SU-DHL-6 (cell line): ENCODE measurements around the gene HECTD4.

ENCODE experiments used
- H2AFZ ChIP-seq: fragments of 200-600 bp; sonication (generic); 2 replicates; pipeline ENCODE4 v1.6.1; 2014; ENCODE audit warnings: low read depth, mild to moderate bottlenecking, moderate library complexity, mixed read lengths, antibody characterized with exemption, low read length; ENCODE audit not compliant: severe bottlenecking
- H3F3A ChIP-seq: fragments of 200-600 bp; shearing (Covaris generic); 2 replicates; pipeline ENCODE4 v1.6.0; 2016; ENCODE audit warnings: antibody characterized with exemption, mild to moderate bottlenecking; ENCODE audit not compliant: insufficient read depth
- H3K27ac ChIP-seq: fragments of 200-600 bp; sonication (generic); 2 replicates; pipeline ENCODE4 v1.5.1; 2016; ENCODE audit warnings: low read depth, mild to moderate bottlenecking, low read length, moderate library complexity, mixed read lengths
- H3K27me3 ChIP-seq: fragments of 200-600 bp; sonication (generic), shearing (Covaris generic); 2 replicates; pipeline ENCODE4 v1.6.0; 2014; ENCODE audit warnings: mild to moderate bottlenecking, low read length
- H3K36me3 ChIP-seq: fragments of 200-600 bp; sonication (generic); 2 replicates; pipeline ENCODE4 v1.6.1; 2014; ENCODE audit warnings: mild to moderate bottlenecking, low read length, mixed read lengths
- H3K4me2 ChIP-seq: fragments of 300-600, 200-600 bp; shearing (Covaris generic), sonication (generic); 2 replicates; pipeline ENCODE4 v1.6.0; 2014; ENCODE audit warnings: low read length, low read depth, mild to moderate bottlenecking; ENCODE audit not compliant: poor library complexity, severe bottlenecking
- H3K4me3 ChIP-seq: fragments of 200-600 bp; sonication (generic); 2 replicates; pipeline ENCODE4 v1.5.1; 2014; ENCODE audit warnings: antibody characterized with exemption, low read length, mild to moderate bottlenecking, mixed read lengths; ENCODE audit not compliant: insufficient read depth, poor library complexity, severe bottlenecking
- H3K79me2 ChIP-seq: fragments of 200-600 bp; sonication (generic); 2 replicates; pipeline ENCODE4 v1.6.1; 2014; ENCODE audit warnings: mild to moderate bottlenecking, low read length, moderate library complexity; ENCODE audit not compliant: insufficient read depth
- H3K9ac ChIP-seq: fragments of 200-600 bp; sonication (generic); 2 replicates; pipeline ENCODE4 v1.7.0; 2014; ENCODE audit warnings: mild to moderate bottlenecking, low read length
- H3K9me2 ChIP-seq: fragments of 200-600 bp; sonication (generic); replicated peaks from 2 replicates; pipeline ENCODE4 v1.6.1; 2014; ENCODE audit warnings: low read length; ENCODE audit not compliant: insufficient read depth
- H3K9me3 ChIP-seq: fragments of 200-600 bp; sonication (generic); 2 replicates; pipeline ENCODE4 v1.6.1; 2014; ENCODE audit warnings: low read length, mixed read lengths; ENCODE audit not compliant: insufficient read depth
- H4K20me1 ChIP-seq: fragments of 200-600 bp; sonication (generic); 2 replicates; pipeline ENCODE4 v1.6.1; 2014; ENCODE audit warnings: low read depth, mild to moderate bottlenecking, antibody characterized with exemption, low read length, moderate library complexity, mixed read lengths
- EZH2phosphoT487 ChIP-seq: fragments of 200-600 bp; sonication (generic), shearing (Covaris generic); conservative IDR thresholded peaks from 2 replicates; pipeline ENCODE4 v1.6.1; 2018; ENCODE audit warnings: mild to moderate bottlenecking, antibody characterized with exemption, low read length, moderate library complexity, mixed read lengths
- TF ChIP-seq, protein P1 (sequence below): fragments of 200-600 bp; sonication (generic); IDR thresholded peaks from one replicate; pipeline ENCODE4 v1.5.1; 2017; ENCODE audit warnings: antibody characterized with exemption, mild to moderate bottlenecking, low read length, moderate library complexity; ENCODE audit not compliant: insufficient read depth, poor library complexity, severe bottlenecking

Gene HECTD4

DNA sequence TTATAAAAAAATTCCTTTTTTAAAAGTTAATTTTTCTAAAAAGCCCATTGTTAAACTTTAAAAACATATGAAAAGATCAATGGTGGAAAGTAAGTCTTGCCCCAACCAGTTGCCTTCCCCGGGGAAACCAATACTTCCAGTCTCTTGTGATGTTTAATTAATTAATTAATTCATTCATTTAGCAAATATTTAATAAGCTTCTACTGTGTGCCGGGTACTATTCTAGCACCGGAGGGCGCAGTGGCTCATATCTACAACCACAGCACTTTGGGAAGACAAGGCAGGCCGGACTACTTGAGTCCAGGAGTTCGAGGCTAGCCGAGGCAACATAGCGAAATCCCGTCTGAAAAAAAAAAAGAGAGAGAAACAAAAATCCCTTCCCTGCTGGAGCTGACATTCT lies 87.4 kb downstream of the HECTD4 start:
- Histone ChIP-seq H3K27ac (no peak overlapping the region), H3F3A (no peaks in the 10 kb centered on the region), H4K20me1 (no peaks in the 10 kb centered on the region), H2AFZ (no peak overlapping the region), H3K9me2 (no peaks in the 10 kb centered on the region), H3K4me2 (no peak overlapping the region), H3K9ac (no peak overlapping the region), H3K4me3 (no peak overlapping the region), H3K36me3 (no peaks in the 10 kb centered on the region; the same call in 1 of the 2 replicates), H3K27me3 (no peaks in the 10 kb centered on the region), H3K79me2 (no peaks in the 10 kb centered on the region), H3K9me3 (no peaks in the 10 kb centered on the region)
- TF ChIP-seq, protein P1, sequence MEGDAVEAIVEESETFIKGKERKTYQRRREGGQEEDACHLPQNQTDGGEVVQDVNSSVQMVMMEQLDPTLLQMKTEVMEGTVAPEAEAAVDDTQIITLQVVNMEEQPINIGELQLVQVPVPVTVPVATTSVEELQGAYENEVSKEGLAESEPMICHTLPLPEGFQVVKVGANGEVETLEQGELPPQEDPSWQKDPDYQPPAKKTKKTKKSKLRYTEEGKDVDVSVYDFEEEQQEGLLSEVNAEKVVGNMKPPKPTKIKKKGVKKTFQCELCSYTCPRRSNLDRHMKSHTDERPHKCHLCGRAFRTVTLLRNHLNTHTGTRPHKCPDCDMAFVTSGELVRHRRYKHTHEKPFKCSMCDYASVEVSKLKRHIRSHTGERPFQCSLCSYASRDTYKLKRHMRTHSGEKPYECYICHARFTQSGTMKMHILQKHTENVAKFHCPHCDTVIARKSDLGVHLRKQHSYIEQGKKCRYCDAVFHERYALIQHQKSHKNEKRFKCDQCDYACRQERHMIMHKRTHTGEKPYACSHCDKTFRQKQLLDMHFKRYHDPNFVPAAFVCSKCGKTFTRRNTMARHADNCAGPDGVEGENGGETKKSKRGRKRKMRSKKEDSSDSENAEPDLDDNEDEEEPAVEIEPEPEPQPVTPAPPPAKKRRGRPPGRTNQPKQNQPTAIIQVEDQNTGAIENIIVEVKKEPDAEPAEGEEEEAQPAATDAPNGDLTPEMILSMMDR, result no peak
- TF ChIP-seq EZH2phosphoT487, result no peak

DNA sequence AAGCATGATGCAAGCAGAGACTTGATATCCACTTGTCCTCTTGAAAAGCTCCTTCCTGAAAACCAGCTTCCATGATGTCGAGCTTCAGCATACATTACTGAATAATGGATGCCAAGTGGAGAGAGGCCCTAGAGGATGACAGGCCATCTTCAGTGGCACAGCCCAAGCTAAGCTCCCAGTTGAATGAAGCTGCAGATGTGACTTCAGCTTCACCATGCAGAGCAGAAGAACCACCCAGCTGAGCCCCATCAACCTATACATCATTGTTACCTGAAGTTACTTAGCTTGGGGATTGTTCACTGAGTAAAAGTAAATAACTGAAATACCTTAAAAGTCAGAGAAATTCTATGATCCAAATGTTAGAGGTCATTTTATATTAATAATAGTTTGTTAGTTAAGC lies 93.6 kb downstream of the HECTD4 start:
- H3K27ac ChIP-seq, result no peak overlapping the region
- H3K27me3 ChIP-seq, result no peaks in the 10 kb centered on the region
- H3K79me2 ChIP-seq, result no peaks in the 10 kb centered on the region
- no peak for TF ChIP-seq EZH2phosphoT487
- TF ChIP-seq, protein P1, result no peak
- H3K36me3 ChIP-seq, result peaks cover 6% of the 10 kb centered on the region; the same call in 1 of the 2 replicates
- H3K9ac ChIP-seq, result no peak overlapping the region
- H3F3A ChIP-seq, result no peaks in the 10 kb centered on the region
- no peaks in the 10 kb centered on the region for H4K20me1 ChIP-seq
- H3K4me2 ChIP-seq, result no peak overlapping the region
- H3K4me3 ChIP-seq, result no peak overlapping the region
- no peaks in the 10 kb centered on the region for H3K9me2 ChIP-seq
- H2AFZ ChIP-seq, result no peak overlapping the region
- H3K9me3 ChIP-seq, result peaks cover 4% of the 10 kb centered on the region; the same call in 1 of the 2 replicates

DNA sequence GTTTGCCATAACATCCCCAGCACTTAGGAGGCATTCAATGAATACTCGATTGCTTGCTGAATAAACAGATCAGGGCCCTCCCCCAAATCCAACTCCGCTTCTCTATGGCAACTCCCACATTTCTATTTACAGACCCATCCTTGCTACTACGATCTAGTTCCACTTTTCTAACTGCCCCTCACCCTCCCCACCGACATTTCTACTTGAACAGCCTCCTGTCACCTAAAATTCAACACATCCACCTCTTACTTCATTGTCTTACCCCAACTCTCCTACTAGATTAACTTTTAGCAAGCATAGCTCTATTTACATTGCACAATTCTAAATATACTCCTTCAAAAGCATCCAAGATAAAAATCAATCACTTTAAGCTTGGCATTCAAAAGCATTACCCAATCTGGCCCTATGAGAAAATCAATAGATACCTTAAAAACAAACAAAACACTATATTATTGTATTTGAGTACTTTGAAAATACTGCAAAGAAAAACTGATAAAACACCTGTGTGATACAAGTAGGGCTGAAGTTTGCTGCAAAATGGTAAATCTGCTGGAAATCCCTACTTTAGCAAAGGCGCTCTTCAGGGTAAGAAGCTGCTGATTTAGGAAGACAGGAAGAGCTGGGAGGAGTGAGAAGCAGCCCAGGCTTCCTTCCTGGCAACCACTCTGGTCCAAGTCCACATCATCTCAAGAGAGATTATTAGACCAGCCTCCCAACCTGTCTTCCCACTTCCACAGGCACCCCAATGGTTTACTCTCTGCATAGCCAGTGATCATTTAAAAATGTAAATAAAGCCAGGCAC lies 96.4 kb downstream of the HECTD4 start:
- Histone ChIP-seq H3K9me3 (peaks cover 4% of the 10 kb centered on the region; the same call in 1 of the 2 replicates), H3K9me2 (no peaks in the 10 kb centered on the region), H3K27ac (no peak overlapping the region), H2AFZ (no peak overlapping the region), H3K4me2 (no peak overlapping the region), H3K27me3 (no peaks in the 10 kb centered on the region), H3K36me3 (peaks cover 6% of the 10 kb centered on the region; the same call in 1 of the 2 replicates), H3F3A (no peaks in the 10 kb centered on the region), H3K4me3 (no peak overlapping the region), H4K20me1 (no peaks in the 10 kb centered on the region), H3K79me2 (no peaks in the 10 kb centered on the region), H3K9ac (no peak overlapping the region)
- TF ChIP-seq, protein P1, result no peak
- no peak for TF ChIP-seq EZH2phosphoT487
